GM21381 (cell line): ENCODE results near the gene EEF2K.

Source experiments
- ATAC-seq: cut with Tn5 transposase; IDR thresholded peaks from one replicate; pipeline ENCODE4 v1.9.1; 2021; ENCODE audit warnings: mild to moderate bottlenecking, moderate library complexity; ENCODE audit not compliant: unreplicated experiment

Gene EEF2K

GRCh38 chr16:22314661-22315626, 108.9 kb downstream of the EEF2K start:
- no peak for ATAC-seq

- ATAC-seq: no peak
Observed at GRCh38 chr16:22315979-22316378, 109.9 kb downstream of the EEF2K start.

GRCh38 chr16:22316411-22316811, 110.3 kb downstream of the EEF2K start:
- no peak for ATAC-seq

- ATAC-seq: no peak
Observed at GRCh38 chr16:22317001-22317530, 111.0 kb downstream of the EEF2K start.

GRCh38 chr16:22317625-22318024, 111.5 kb downstream of the EEF2K start:
- ATAC-seq: no peak

- ATAC-seq: no peak
Observed at GRCh38 chr16:22318690-22319358, 112.7 kb downstream of the EEF2K start.

- no peak for ATAC-seq
Observed at GRCh38 chr16:22320572-22321339, 114.7 kb downstream of the EEF2K start.

GRCh38 chr16:22321340-22322001, 115.4 kb downstream of the EEF2K start:
- no peak for ATAC-seq

GRCh38 chr16:22322021-22322471, 116.0 kb downstream of the EEF2K start:
- ATAC-seq: no peak

- ATAC-seq: no peak
Observed at GRCh38 chr16:22322741-22323140, 116.7 kb downstream of the EEF2K start.

- ATAC-seq: no peak
Observed at GRCh38 chr16:22323173-22323958, 117.3 kb downstream of the EEF2K start.

GRCh38 chr16:22323959-22324786, 118.1 kb downstream of the EEF2K start:
- no peak for ATAC-seq

GRCh38 chr16:22324787-22325597, 118.9 kb downstream of the EEF2K start:
- ATAC-seq: no peak

GRCh38 chr16:22325598-22326368, 119.7 kb downstream of the EEF2K start:
- ATAC-seq: no peak

GRCh38 chr16:22326369-22326652, 120.2 kb downstream of the EEF2K start:
- ATAC-seq: no peak

GRCh38 chr16:22326771-22327445, 120.8 kb downstream of the EEF2K start:
- ATAC-seq: no peak

GRCh38 chr16:22327446-22327775, 121.3 kb downstream of the EEF2K start:
- no peak for ATAC-seq
